Loucy (cell line): ENCODE measurements around the gene ANTXR2.

Experiments
- EZH2phosphoT487 ChIP-seq: fragments of 200-600 bp; IDR thresholded peaks from 2 replicates; pipeline ENCODE4 v1.6.1; 2018; ENCODE audit warnings: antibody characterized with exemption, mild to moderate bottlenecking, moderate library complexity, borderline replicate concordance
- TF ChIP-seq, protein P1 (sequence below): fragments of 200-600 bp; sonication (generic); conservative IDR thresholded peaks from 2 replicates; pipeline ENCODE4 v1.5.1; 2014; ENCODE audit warnings: mild to moderate bottlenecking, antibody characterized with exemption, low read length

DNA sequence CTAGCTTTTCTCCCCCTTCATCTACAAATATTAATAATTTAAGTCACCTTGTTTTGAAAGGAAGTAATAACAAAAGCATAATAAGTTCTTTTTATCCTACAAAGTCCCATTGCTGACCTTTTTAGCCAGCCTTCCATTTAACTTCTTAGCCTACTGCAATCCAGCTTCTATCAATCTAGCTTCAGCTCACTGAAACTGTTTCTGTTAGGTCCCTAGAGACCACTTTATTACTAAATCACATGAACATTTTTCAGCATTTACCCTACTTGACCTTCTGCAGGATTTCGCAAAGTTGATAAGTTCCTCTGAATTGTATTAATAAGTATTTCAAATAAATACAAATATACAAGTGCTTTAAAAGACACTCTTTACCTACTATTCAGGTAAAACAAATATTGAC, 186.5 kb downstream of the ANTXR2 start:
- TF ChIP-seq, protein P1, sequence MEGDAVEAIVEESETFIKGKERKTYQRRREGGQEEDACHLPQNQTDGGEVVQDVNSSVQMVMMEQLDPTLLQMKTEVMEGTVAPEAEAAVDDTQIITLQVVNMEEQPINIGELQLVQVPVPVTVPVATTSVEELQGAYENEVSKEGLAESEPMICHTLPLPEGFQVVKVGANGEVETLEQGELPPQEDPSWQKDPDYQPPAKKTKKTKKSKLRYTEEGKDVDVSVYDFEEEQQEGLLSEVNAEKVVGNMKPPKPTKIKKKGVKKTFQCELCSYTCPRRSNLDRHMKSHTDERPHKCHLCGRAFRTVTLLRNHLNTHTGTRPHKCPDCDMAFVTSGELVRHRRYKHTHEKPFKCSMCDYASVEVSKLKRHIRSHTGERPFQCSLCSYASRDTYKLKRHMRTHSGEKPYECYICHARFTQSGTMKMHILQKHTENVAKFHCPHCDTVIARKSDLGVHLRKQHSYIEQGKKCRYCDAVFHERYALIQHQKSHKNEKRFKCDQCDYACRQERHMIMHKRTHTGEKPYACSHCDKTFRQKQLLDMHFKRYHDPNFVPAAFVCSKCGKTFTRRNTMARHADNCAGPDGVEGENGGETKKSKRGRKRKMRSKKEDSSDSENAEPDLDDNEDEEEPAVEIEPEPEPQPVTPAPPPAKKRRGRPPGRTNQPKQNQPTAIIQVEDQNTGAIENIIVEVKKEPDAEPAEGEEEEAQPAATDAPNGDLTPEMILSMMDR: no peak
- no peak for TF ChIP-seq EZH2phosphoT487
